H1 (cell line): ENCODE results near the gene GALNT15. TPM values are rescaled to one million over a fixed set of nuclear protein-coding genes. Genes with fewer than 3 reads are reported as not detected.

Source experiments
- CTCF ChIA-PET: fragments of 300-600 bp; sonication (Branson Sonifier 250); formaldehyde crosslinking; loops from one replicate; lab custom pipeline; 2021; ENCODE audit not compliant: partially characterized antibody; lab: Charles Lee
- POLR2A ChIA-PET: fragments of 300-600 bp; sonication (Branson Sonifier 250); formaldehyde crosslinking; loops from one replicate; lab custom pipeline; 2021; ENCODE audit warnings: inconsistent platforms; ENCODE audit not compliant: partially characterized antibody; lab: Charles Lee
- DNase-seq, 2 experiments: peaks; one replicate each; pipeline versions ENCODE4 v3.0.0 to v3.0.0-alpha.2; 2010 to 2022; ENCODE audit warnings: low spot score in 2 of 2, low read depth in 1 of 2, mixed read lengths in 1 of 2
- FAIRE-seq: peaks from 2 replicates; lab custom pipeline; 2011; peaks lifted over from hg19 to GRCh38; lab: Jason Lieb, UNC
- H2AFZ ChIP-seq: 2 replicates; pipeline ENCODE4 v1.8.1; 2012; ENCODE audit warnings: low read length, inconsistent platforms
- H2AK5ac ChIP-seq: 2 replicates; pipeline ENCODE4 v1.6.1; 2013; ENCODE audit warnings: low read depth, low read length
- H2BK120ac ChIP-seq: replicated peaks from 2 replicates; pipeline ENCODE3; 2013; ENCODE audit warnings: low read depth, low read length, inconsistent platforms
- H2BK12ac ChIP-seq: 2 replicates; pipeline ENCODE4 v1.6.1; 2013; ENCODE audit warnings: low read depth, low read length
- H2BK15ac ChIP-seq: 2 replicates; pipeline ENCODE4 v1.6.1; 2013; ENCODE audit warnings: low read length
- H2BK20ac ChIP-seq: 2 replicates; pipeline ENCODE4 v1.6.1; 2013; ENCODE audit warnings: low read length
- H2BK5ac ChIP-seq: 2 replicates; pipeline ENCODE4 v1.6.1; 2013; ENCODE audit warnings: low read depth, low read length
- H3K14ac ChIP-seq: 2 replicates; pipeline ENCODE4 v1.6.1; 2013; ENCODE audit warnings: inconsistent platforms; ENCODE audit not compliant: insufficient read length
- H3K18ac ChIP-seq: 2 replicates; pipeline ENCODE4 v1.6.1; 2013; ENCODE audit warnings: low read length; ENCODE audit errors: extremely low read depth
- H3K23ac ChIP-seq: 2 replicates; pipeline ENCODE4 v1.6.1; 2013; ENCODE audit warnings: inconsistent platforms; ENCODE audit not compliant: insufficient read length
- H3K23me2 ChIP-seq: 2 replicates; pipeline ENCODE4 v1.6.1; 2013; ENCODE audit warnings: low read depth, low read length
- H3K27ac ChIP-seq: 2 replicates; pipeline ENCODE4 v1.6.1; 2011; ENCODE audit warnings: low read depth, low read length, inconsistent platforms
- H3K27me3 ChIP-seq, 4 experiments: replicated peaks in 1 of 4; 1 replicate in 1 of 4; 2 replicates in 3 of 4; pipeline versions ENCODE4 v1.6.1 to v1.8.1; 2011 to 2013; ENCODE audit warnings: low read length in 3 of 4, mild to moderate bottlenecking in 3 of 4, inconsistent platforms in 2 of 4, mixed read lengths in 2 of 4, moderate library complexity in 1 of 4; ENCODE audit not compliant: control insufficient read depth in 3 of 4, insufficient read depth in 3 of 4; ENCODE audit errors: extremely low read depth in 1 of 4
- H3K36me3 ChIP-seq, 4 experiments: 2 replicates each; pipeline versions ENCODE4 v1.6.1 to v1.8.1; 2011 to 2013; ENCODE audit warnings: mild to moderate bottlenecking in 4 of 4, low read length in 3 of 4, moderate library complexity in 2 of 4, control low read depth in 1 of 4, inconsistent platforms in 1 of 4; ENCODE audit not compliant: insufficient read depth in 4 of 4, control insufficient read depth in 2 of 4
- H3K4ac ChIP-seq: replicated peaks from 2 replicates; pipeline ENCODE3; 2013; ENCODE audit warnings: low read length, low read depth, mixed read lengths, inconsistent platforms; ENCODE audit not compliant: insufficient read length
- H3K4me1 ChIP-seq, 4 experiments: replicated peaks in 1 of 4; 1 replicate in 1 of 4; 2 replicates in 3 of 4; pipeline versions ENCODE4 v1.6.1 to v1.8.1; 2011 to 2013; ENCODE audit warnings: low read length in 3 of 4, inconsistent platforms in 2 of 4, mixed read lengths in 1 of 4; ENCODE audit not compliant: insufficient read depth in 4 of 4, control insufficient read depth in 3 of 4
- H3K4me2 ChIP-seq, 2 experiments: 2 replicates each; pipeline versions ENCODE4 v1.6.1 to v1.8.1; 2011 to 2013; ENCODE audit warnings: low read depth in 2 of 2, low read length in 2 of 2, control low read depth in 1 of 2, inconsistent platforms in 1 of 2, mild to moderate bottlenecking in 1 of 2; ENCODE audit not compliant: insufficient read depth in 1 of 2
- H3K4me3 ChIP-seq, 4 experiments: fragments of 200-600, 300-600 bp in 1 of 4; sonication (generic), shearing (Covaris generic), sonication (Bioruptor Twin) in 1 of 4; 2 replicates each; pipeline versions ENCODE4 v1.5.1 to v1.8.1; 2011 to 2016; ENCODE audit warnings: low read length in 4 of 4, low read depth in 3 of 4, control low read depth in 2 of 4, inconsistent platforms in 2 of 4, mild to moderate bottlenecking in 2 of 4, mixed read lengths in 1 of 4, moderate library complexity in 1 of 4; ENCODE audit not compliant: insufficient read depth in 2 of 4; ENCODE audit errors: extremely low read depth in 1 of 4
- H3K56ac ChIP-seq: replicated peaks from 2 replicates; pipeline ENCODE3; 2013; ENCODE audit warnings: low read depth, mild to moderate bottlenecking, mixed read lengths, low read length, inconsistent platforms; ENCODE audit not compliant: insufficient read length
- H3K79me1 ChIP-seq: 2 replicates; pipeline ENCODE4 v1.6.1; 2013; ENCODE audit warnings: low read depth, low read length, control low read depth
- H3K79me2 ChIP-seq, 2 experiments: 2 replicates each; pipeline versions ENCODE4 v1.6.1 to v1.8.1; 2012 to 2013; ENCODE audit warnings: low read length in 2 of 2, mild to moderate bottlenecking in 2 of 2, inconsistent platforms in 1 of 2; ENCODE audit not compliant: insufficient read depth in 2 of 2, control insufficient read depth in 1 of 2
- H3K9ac ChIP-seq, 4 experiments: replicated peaks in 1 of 4; 1 replicate in 1 of 4; 2 replicates in 3 of 4; pipeline versions ENCODE4 v1.6.1 to v1.8.1; 2011 to 2013; ENCODE audit warnings: low read depth in 3 of 4, low read length in 3 of 4, control low read depth in 2 of 4, mild to moderate bottlenecking in 2 of 4, moderate library complexity in 2 of 4, inconsistent platforms in 1 of 4; ENCODE audit errors: extremely low read depth in 1 of 4
- H3K9me3 ChIP-seq, 2 experiments: 2 replicates each; pipeline versions ENCODE4 v1.6.1 to v1.8.1; 2012 to 2013; ENCODE audit warnings: mild to moderate bottlenecking in 2 of 2, moderate library complexity in 2 of 2, control low read depth in 1 of 2, inconsistent platforms in 1 of 2, low read depth in 1 of 2, low read length in 1 of 2, mixed read lengths in 1 of 2; ENCODE audit not compliant: insufficient read depth in 2 of 2
- H4K20me1 ChIP-seq, 2 experiments: replicated peaks in 1 of 2; 2 replicates each; pipeline versions ENCODE3 to v1.8.1; 2011 to 2013; ENCODE audit warnings: inconsistent platforms in 2 of 2, low read length in 2 of 2, mild to moderate bottlenecking in 1 of 2; ENCODE audit not compliant: insufficient read depth in 2 of 2, control insufficient read depth in 1 of 2
- H4K5ac ChIP-seq: 2 replicates; pipeline ENCODE4 v1.6.1; 2013; ENCODE audit warnings: low read length, low read depth, mixed read lengths, inconsistent platforms; ENCODE audit not compliant: insufficient read length
- H4K8ac ChIP-seq: 2 replicates; pipeline ENCODE4 v1.8.0; 2013; ENCODE audit warnings: mild to moderate bottlenecking, moderate library complexity, low read length, inconsistent platforms; ENCODE audit not compliant: insufficient read depth; ENCODE audit errors: extremely low read depth
- H4K91ac ChIP-seq: replicated peaks from 2 replicates; pipeline ENCODE3; 2013; ENCODE audit warnings: low read length, mixed read lengths, inconsistent platforms; ENCODE audit not compliant: insufficient read length
- CREB1 ChIP-seq: IDR thresholded peaks from 2 replicates; pipeline ENCODE4 v1.6.1; 2012; ENCODE audit warnings: inconsistent platforms
- HDAC6 ChIP-seq: IDR thresholded peaks from one replicate; pipeline ENCODE4 v1.7.1; 2012; ENCODE audit warnings: low read depth, mild to moderate bottlenecking, inconsistent platforms, low read length, moderate library complexity
- KDM1A ChIP-seq: fragments of 200-600, 300-600 bp; sonication (generic); IDR thresholded peaks from 2 replicates; pipeline ENCODE4 v1.7.1; 2016; ENCODE audit warnings: mild to moderate bottlenecking, low read length, borderline replicate concordance
- KDM5A ChIP-seq: fragments of 200-600 bp; IDR thresholded peaks from 2 replicates; pipeline ENCODE4 v1.7.1; 2012; ENCODE audit warnings: mild to moderate bottlenecking, low read length, inconsistent platforms, mixed read lengths
- SP2 ChIP-seq: IDR thresholded peaks from 2 replicates; pipeline ENCODE4 v1.6.1; 2012; ENCODE audit warnings: mild to moderate bottlenecking, low read length, inconsistent platforms
- polyA plus RNA-seq, 7 experiments: library from polyadenylated mRNA; depleted of rRNA in 3 of 7; stranded (reverse) in 5 of 7; unstranded in 2 of 7; fragments of >200 nt in 5 of 7; fragments of 200-250 nt in 2 of 7; gene quantifications; 1 replicate in 5 of 7; 2 replicates in 1 of 7; 4 replicates in 1 of 7; pipeline versions ENCODE4 v1.2.1 to v1.2.3, GENCODE V29; 2011 to 2013; ENCODE audit warnings: missing spikeins in 2 of 7, mixed read lengths in 2 of 7
- total RNA-seq: library from RNA; stranded (reverse); fragmentation: NEBNext Ultra II Directional; extraction: Animal tissue kit (Norgen Biotek cat#: 25700); gene quantifications from 2 replicates; pipeline ENCODE4 v1.2.1, GENCODE V29; 2021

Gene GALNT15
- total and polyA plus RNA-seq, 2 of the 8 experiments (the other 6 are each of a cell fraction or from before 2014, with no cell fraction given): 0.02 TPM; not detected in 1

DNA sequence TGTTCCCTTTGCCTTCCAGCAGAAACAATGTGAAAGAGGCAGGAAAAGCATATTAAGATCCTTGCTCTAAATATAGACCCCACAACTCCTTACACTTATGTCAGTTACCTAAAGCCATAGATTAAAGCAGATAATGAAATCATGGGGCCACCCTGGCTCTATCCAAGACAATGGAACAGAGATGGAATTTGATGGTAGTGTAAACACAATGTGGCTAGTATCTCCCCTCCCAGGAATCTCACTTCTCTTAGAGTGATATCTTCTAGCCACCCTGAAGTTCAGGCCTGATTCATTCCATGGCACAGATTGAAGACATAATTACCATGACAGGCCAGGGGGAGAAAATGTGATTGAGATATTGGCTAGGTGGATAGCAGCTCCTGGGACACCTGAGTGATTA lies 32.6 kb downstream of the GALNT15 start:
- Histone ChIP-seq H2BK5ac (no peak overlapping the region), H4K91ac (no peak overlapping the region), H3K79me1 (no peaks in the 10 kb centered on the region), H3K14ac (no peak overlapping the region), H3K79me2 (no peaks in the 10 kb centered on the region), H3K9me3 (no peaks in the 10 kb centered on the region), H3K18ac (no peak overlapping the region), H2BK120ac (no peak overlapping the region), H3K23me2 (no peaks in the 10 kb centered on the region), H3K56ac (no peak overlapping the region), H3K4ac (no peak overlapping the region), H3K23ac (no peak overlapping the region), H4K5ac (no peak overlapping the region), H3K9ac (no peak overlapping the region), H4K8ac (no peak overlapping the region), H2AFZ (no peak overlapping the region), H2BK15ac (no peak overlapping the region), H2AK5ac (no peak overlapping the region), H3K4me3 (no peak overlapping the region), H2BK20ac (no peak overlapping the region), H3K4me2 (no peak overlapping the region), H4K20me1 (no peaks in the 10 kb centered on the region), H3K27me3 (no peaks in the 10 kb centered on the region; a peak in 1 of 7 replicates), H3K27ac (no peak overlapping the region), H3K36me3 (no peaks in the 10 kb centered on the region), H3K4me1 (peaks cover 0 to 7% (median 3%) of the 10 kb centered on the region in 4 experiments; a peak in 4 of 7 replicates), H2BK12ac (no peak overlapping the region)
- DNase-seq: no peak
- no peak for FAIRE-seq
- POLR2A ChIA-PET: no interaction called here
- CTCF ChIA-PET: no interaction called here
- no peak for TF ChIP-seq KDM5A
- TF ChIP-seq HDAC6: no peak
- TF ChIP-seq SP2: no peak
- TF ChIP-seq CREB1: no peak
- no peak for TF ChIP-seq KDM1A
